Fibroblast of lung (primary cell): ENCODE data around the gene NPSR1. TPM values are rescaled to one million over a fixed set of nuclear protein-coding genes. Genes with fewer than 3 reads are reported as not detected.

Source experiments
- DNase-seq, 2 donors: peaks; one replicate each; pipeline versions ENCODE4 v3.0.0 to v3.0.0-alpha.2; 2010; ENCODE audit warnings: low read depth in 2 of 2
- H2AFZ ChIP-seq: 2 replicates; pipeline ENCODE4 v1.5.1; 2012; ENCODE audit warnings: low read length, control low read depth, inconsistent platforms
- H3K27ac ChIP-seq: 2 replicates; pipeline ENCODE4 v1.5.1; 2011; ENCODE audit warnings: low read length, control low read depth; ENCODE audit not compliant: insufficient read depth
- H3K27me3 ChIP-seq: 2 replicates; pipeline ENCODE4 v1.5.1; 2011; ENCODE audit warnings: mild to moderate bottlenecking, low read length; ENCODE audit not compliant: control insufficient read depth, insufficient read depth
- H3K36me3 ChIP-seq: 2 replicates; pipeline ENCODE4 v1.5.1; 2011; ENCODE audit warnings: low read length; ENCODE audit not compliant: control insufficient read depth, insufficient read depth
- H3K4me1 ChIP-seq: 2 replicates; pipeline ENCODE4 v1.5.1; 2011; ENCODE audit warnings: low read length; ENCODE audit not compliant: control insufficient read depth, insufficient read depth; ENCODE audit errors: extremely low read depth
- H3K4me2 ChIP-seq: 2 replicates; pipeline ENCODE4 v1.5.1; 2011; ENCODE audit warnings: low read length, control low read depth; ENCODE audit not compliant: insufficient read depth; ENCODE audit errors: extremely low read depth
- H3K4me3 ChIP-seq, 4 experiments: fragments of 200-600 bp in 1 of 4; sonication (generic) in 1 of 4; replicated peaks in 1 of 4; 2 replicates each; pipeline ENCODE4 v1.5.1; 2011 to 2016; ENCODE audit warnings: low read length in 4 of 4, low read depth in 3 of 4, mild to moderate bottlenecking in 3 of 4, control low read depth in 2 of 4, inconsistent platforms in 1 of 4, mixed read lengths in 1 of 4; ENCODE audit not compliant: insufficient read depth in 1 of 4; ENCODE audit errors: control extremely low read depth in 1 of 4
- H3K79me2 ChIP-seq: 2 replicates; pipeline ENCODE4 v1.5.1; 2012; ENCODE audit warnings: mild to moderate bottlenecking, low read length, inconsistent platforms; ENCODE audit not compliant: control insufficient read depth, insufficient read depth
- H3K9ac ChIP-seq: 2 replicates; pipeline ENCODE4 v1.5.1; 2011; ENCODE audit warnings: mild to moderate bottlenecking, low read length, control low read depth; ENCODE audit not compliant: insufficient read depth
- H3K9me3 ChIP-seq: 2 replicates; pipeline ENCODE4 v1.5.1; 2012; ENCODE audit warnings: low read depth, low read length; ENCODE audit not compliant: control insufficient read depth, insufficient read depth
- H4K20me1 ChIP-seq: 2 replicates; pipeline ENCODE4 v1.5.1; 2011; ENCODE audit warnings: low read length; ENCODE audit not compliant: control insufficient read depth, insufficient read depth; ENCODE audit errors: extremely low read depth
- EZH2 ChIP-seq: IDR thresholded peaks from 2 replicates; pipeline ENCODE4 v1.5.1; 2012; ENCODE audit warnings: low read length, control low read depth, mild to moderate bottlenecking; ENCODE audit errors: missing control alignments
- polyA plus RNA-seq, 2 donors: library from polyadenylated mRNA; depleted of rRNA in 1 of 2; stranded (reverse) in 1 of 2; unstranded in 1 of 2; fragments of >200 nt; gene quantifications; 2 replicates each; pipeline ENCODE4 v1.2.1, GENCODE V29; 2011 to 2012; ENCODE audit warnings: missing spikeins in 1 of 2
- total RNA-seq: library from RNA; depleted of rRNA; stranded (reverse); fragments of >200 nt; gene quantifications from 2 replicates; pipeline ENCODE4 v1.2.1, GENCODE V29; 2014
- TF ChIP-seq, protein P1 (sequence below), 2 donors: IDR thresholded peaks in 1 of 2; conservative IDR thresholded peaks in 1 of 2; 1 replicate in 1 of 2; 2 replicates in 1 of 2; pipeline ENCODE4 v1.5.1; 2011 to 2012; ENCODE audit warnings: low read length in 2 of 2, control low read depth in 1 of 2, inconsistent platforms in 1 of 2, low read depth in 1 of 2, mild to moderate bottlenecking in 1 of 2

NPSR1 gene
- total and polyA plus RNA-seq, 2 donors (not counting 1 experiment from before 2014, with no cell fraction given) = not detected

- Histone ChIP-seq H3K4me3 (no peak overlapping the region), H3K9me3 (no peaks in the 10 kb centered on the region), H3K27me3 (no peaks in the 10 kb centered on the region), H3K4me2 (no peak overlapping the region), H3K4me1 (no peaks in the 10 kb centered on the region), H3K9ac (no peak overlapping the region), H3K27ac (no peak overlapping the region), H3K79me2 (no peaks in the 10 kb centered on the region), H2AFZ (no peak overlapping the region), H4K20me1 (no peaks in the 10 kb centered on the region), H3K36me3 (no peaks in the 10 kb centered on the region)
- TF ChIP-seq EZH2 = no peak
- TF ChIP-seq, protein P1, sequence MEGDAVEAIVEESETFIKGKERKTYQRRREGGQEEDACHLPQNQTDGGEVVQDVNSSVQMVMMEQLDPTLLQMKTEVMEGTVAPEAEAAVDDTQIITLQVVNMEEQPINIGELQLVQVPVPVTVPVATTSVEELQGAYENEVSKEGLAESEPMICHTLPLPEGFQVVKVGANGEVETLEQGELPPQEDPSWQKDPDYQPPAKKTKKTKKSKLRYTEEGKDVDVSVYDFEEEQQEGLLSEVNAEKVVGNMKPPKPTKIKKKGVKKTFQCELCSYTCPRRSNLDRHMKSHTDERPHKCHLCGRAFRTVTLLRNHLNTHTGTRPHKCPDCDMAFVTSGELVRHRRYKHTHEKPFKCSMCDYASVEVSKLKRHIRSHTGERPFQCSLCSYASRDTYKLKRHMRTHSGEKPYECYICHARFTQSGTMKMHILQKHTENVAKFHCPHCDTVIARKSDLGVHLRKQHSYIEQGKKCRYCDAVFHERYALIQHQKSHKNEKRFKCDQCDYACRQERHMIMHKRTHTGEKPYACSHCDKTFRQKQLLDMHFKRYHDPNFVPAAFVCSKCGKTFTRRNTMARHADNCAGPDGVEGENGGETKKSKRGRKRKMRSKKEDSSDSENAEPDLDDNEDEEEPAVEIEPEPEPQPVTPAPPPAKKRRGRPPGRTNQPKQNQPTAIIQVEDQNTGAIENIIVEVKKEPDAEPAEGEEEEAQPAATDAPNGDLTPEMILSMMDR (conservative IDR thresholded peaks at IDR 0.05 in 1 of 2, IDR thresholded peaks at IDR 0.05 in 1 of 2; ENCODE audit: low read depth in 1 of 2, low read length in 2 of 2) = no peak
- DNase-seq = no peak
Observed at GRCh38 chr7:34841326-34841725, 183.3 kb downstream of the NPSR1 start.

- DNase-seq = peak in 1 of 2 donors; percentile 85
- Histone ChIP-seq H3K27me3 (no peaks in the 10 kb centered on the region), H3K4me1 (no peaks in the 10 kb centered on the region), H3K9ac (no peak overlapping the region), H3K4me3 (no peak overlapping the region), H3K9me3 (no peaks in the 10 kb centered on the region), H3K27ac (no peak overlapping the region), H3K79me2 (no peaks in the 10 kb centered on the region), H2AFZ (no peak overlapping the region), H4K20me1 (no peaks in the 10 kb centered on the region), H3K4me2 (no peak overlapping the region), H3K36me3 (no peaks in the 10 kb centered on the region)
- no peak for TF ChIP-seq EZH2
- TF ChIP-seq, protein P1 (conservative IDR thresholded peaks at IDR 0.05 in 1 of 2, IDR thresholded peaks at IDR 0.05 in 1 of 2; ENCODE audit: low read depth in 1 of 2, low read length in 2 of 2) = no peak
Observed at GRCh38 chr7:34842782-34843181, 184.8 kb downstream of the NPSR1 start.

GRCh38 chr7:34844406-34844805 is 186.4 kb downstream of the NPSR1 start:
- Histone ChIP-seq H3K79me2 (no peaks in the 10 kb centered on the region), H3K27ac (no peak overlapping the region), H4K20me1 (no peaks in the 10 kb centered on the region), H3K4me3 (no peak overlapping the region), H3K4me2 (no peak overlapping the region), H3K4me1 (no peaks in the 10 kb centered on the region), H2AFZ (no peak overlapping the region), H3K27me3 (no peaks in the 10 kb centered on the region), H3K9me3 (no peaks in the 10 kb centered on the region), H3K9ac (no peak overlapping the region), H3K36me3 (no peaks in the 10 kb centered on the region)
- TF ChIP-seq EZH2 = no peak
- TF ChIP-seq, protein P1 (conservative IDR thresholded peaks at IDR 0.05 in 1 of 2, IDR thresholded peaks at IDR 0.05 in 1 of 2; ENCODE audit: low read depth in 1 of 2, low read length in 2 of 2) = no peak
- DNase-seq = no peak
